Measurements from ENCODE around the gene ING3.
A peak's percentile ranks its signal among the peaks of the same experiment; 100 is the strongest.

GRCh38 chr7:120987683-120988590, 37.4 kb downstream of the ING3 start:
- peak; percentile 85 to 93 (median 92) for TF ChIP-seq CTCF (IDR thresholded peaks at IDR 0.05)
- no peak for TF ChIP-seq POLR2A (IDR thresholded peaks at IDR 0.05)
- no peak for TF ChIP-seq EP300 (IDR thresholded peaks at IDR 0.05; ENCODE audit: low read depth)
- TF ChIP-seq POLR2AphosphoS5 (IDR thresholded peaks at IDR 0.05), result peak in 1 of 3 donors; percentile 15
